HG03159 (cell line): Measurements from ENCODE around the gene DDRGK1.
"Not testable (repeated sequence)": the region's sequence is repeated elsewhere in the genome, so short reads cannot be mapped to it uniquely, and the experiment has no call there.

Source experiments
- ATAC-seq: cut with Tn5 transposase; IDR thresholded peaks from one replicate; pipeline ENCODE4 v1.9.1; 2021; ENCODE audit warnings: mild to moderate bottlenecking, moderate library complexity; ENCODE audit not compliant: unreplicated experiment

Gene DDRGK1

DNA sequence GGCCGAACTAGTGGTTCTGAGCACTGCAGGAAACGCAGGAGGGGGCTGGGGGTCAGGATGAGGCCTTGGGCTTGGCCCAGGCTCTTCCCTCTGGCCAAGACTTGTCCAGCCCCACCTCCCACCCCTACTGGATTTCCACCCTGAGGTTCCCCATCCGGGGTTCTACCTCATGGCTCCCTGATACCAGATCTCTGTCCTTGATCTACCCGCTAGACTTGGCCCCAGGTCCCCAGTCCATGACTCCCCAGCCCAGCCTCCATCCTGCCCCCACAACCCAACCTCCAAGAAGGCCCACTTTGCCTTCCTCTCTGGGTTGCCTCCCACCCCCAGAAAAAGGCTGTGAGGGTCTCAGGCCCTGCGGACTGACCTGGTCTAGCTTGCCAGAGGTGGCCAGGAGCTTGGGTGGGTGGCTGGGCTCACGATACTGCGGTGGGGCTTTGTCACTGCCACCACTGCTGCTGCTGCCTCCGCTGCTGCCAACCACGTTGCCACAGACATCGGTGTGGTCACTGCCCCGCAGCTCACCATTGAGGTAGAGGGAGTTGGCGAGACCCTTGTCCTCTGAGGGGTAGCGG, 38.1 kb downstream of the DDRGK1 start:
- no peak for ATAC-seq

DNA sequence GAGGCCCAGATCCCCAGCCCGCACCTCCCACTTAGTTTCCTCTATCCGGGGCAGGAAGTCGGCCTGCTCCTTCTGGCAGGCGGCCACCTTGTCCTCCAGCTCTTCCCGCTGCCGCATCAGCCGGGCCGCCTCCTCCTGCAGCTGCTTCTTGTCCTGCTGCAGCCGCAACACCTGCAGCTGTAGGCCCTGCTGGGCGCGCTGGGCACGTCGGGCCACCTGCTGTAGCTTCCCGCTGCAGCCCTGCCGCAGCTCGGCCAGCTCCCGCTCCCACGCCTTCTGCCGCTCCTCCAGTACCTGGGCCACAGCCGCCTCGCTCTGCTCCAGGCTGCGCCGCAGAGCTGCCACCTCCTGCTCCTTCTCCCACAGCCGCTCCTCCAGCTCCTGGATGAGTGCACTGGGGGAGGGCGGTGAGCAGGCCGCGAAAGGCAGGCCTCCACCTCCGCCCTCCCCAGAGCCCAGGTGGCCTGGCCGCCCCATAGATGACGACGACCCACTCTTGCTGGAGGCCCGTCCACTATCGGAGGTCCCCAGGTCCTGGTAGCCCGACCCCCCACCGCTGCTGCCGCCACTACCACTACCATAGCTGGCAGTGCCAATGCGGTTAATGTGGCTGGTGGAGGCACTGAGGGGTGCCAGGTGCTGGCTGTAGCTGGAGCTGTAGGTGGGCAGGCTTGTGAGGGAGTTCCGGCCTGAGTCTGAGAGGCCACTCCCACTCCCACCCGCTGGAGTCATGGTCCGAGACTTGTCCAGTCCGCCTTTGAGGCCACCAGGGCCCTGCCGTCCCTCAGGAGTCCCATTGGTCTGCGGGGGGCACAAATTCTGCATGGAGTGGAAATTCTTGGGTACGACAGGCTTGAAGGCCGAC, 38.8 kb downstream of the DDRGK1 start:
- no peak for ATAC-seq

DNA sequence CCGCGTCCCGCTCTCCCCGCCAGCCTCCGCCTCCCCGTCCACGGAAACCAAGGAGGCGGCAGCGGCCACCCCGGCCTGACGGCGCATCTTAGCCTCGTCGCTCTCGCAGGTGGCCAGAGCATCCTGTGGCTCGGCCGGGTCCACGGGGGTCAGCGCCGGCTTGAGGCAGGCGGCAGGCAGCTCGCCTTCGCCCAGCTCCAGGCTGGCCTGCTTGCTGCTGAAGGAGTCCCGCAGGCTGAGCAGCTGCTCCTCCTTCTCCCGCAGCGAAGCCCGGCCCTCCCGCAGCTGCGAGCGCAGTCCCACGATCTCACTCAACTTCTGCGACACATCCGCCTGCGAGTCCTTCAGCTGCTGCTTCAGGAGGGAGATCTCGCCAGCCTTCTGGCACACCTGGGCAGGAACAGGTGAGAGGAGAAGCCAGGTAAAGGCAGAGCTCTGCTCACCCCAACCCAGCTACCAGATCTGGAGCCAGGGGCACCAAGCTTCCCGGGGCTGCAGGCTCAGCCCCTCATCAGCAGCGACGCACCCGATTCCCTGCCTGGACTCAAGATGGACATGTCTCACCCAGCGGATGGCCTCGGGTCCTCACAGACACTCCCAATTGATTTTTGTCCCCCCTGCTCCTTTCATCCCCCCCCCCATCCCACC, 39.6 kb downstream of the DDRGK1 start:
- ATAC-seq, result no peak

DNA sequence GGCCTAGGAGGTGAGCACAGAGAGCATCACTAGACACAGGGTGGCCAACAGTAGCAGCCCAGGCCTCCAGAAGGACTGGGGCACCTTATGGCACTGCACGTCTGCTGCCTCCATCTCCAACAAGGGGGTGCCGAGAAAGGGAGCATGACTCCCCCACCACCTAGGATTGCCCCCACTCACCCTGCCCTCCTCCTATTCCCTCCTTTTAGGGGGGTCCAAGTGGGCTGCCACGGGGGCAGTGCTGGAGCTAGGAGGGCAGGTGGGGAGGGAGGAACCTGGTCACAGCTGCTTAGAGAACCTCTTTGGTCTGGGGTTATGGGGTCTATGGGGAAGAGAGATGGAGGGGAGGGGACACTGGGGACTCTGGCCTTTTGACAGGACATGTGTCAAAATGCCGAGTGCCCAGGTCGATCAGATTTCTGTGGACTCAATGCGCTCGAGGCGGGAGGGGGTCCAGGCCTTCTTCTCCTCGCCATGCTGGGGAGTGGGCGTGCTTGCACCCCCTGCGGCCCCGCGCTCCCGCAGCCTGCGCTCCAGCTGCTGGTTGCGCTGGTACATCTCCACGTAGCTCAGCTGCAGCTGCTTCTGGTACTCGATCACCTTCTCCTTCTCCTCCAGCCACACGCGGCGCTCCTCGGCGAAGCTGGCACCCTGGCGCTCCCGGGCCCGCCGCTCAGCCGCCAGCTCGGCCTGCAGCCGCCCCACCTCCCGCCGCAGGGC, 40.3 kb downstream of the DDRGK1 start:
- no peak for ATAC-seq

DNA sequence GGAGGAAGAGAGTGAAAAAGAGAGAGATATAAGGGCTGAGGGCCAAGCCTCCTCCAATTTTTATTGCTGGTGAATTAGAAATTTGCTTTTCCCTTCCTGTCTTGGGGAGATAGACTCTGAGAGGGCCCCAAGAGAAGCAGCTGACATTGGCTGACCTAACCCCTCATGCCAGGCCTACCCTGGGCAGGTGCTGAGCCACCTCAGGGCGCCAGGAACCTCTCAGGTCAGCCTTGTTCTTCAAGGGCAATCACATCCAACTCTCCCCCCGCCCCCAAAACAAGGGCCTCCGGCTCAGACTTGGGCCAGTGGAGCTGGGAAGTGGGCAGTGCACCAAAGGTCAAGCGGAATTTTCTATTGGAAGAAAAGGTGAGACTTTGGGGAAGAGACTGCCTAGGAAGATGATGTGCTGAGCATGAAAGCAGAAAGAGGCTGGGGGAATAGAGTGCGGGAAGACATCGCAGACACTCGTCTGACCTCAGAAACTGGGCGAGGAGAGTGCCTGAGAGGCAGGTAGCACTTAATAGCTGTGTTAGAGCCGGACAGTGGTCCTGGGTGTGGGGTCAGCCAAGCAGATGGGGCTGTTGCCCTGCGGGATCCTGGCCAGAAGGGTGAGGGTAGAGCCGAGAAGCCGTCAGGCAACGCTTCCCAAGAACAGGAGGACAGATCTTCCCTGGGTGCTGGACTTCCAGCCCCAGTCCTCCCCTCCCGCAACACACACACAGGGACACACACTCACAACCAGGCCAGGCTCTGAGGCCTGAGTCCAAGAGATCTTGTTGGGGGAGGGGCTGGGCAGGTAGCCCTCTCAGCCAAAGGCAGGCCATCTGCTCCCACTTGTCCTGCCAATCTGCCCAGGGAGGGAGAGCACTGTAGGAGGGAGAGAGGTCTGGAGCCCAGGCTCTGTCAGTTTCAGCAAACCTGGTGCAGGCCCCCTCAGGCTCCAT, 41.1 kb downstream of the DDRGK1 start:
- ATAC-seq, result no peak

DNA sequence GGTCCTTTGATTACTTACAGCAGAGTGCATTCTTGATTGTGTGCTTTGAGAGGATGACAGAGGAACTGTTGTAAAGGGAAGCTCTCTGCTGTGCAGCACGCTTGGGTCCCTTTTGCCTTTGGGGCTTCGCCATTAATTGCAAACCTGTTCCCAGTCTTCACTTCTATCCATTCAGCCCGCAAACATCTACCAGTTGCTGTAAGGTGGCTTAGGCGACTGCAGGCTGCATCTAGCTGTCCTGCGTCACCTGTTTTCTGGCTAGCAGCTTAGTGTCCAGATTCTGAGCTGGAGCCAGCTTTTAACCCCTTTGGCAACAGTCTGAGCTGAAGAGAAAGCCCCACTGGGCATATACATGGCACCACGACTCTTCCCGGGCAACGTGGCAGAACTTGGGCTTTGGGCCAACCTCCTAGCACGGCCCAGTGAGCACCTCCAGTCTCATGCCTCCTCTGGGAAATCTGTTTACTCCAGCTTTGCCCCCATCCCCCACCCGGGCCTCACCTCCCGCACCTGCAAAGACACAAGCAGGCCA, 42.3 kb downstream of the DDRGK1 start:
- ATAC-seq, result no peak

DNA sequence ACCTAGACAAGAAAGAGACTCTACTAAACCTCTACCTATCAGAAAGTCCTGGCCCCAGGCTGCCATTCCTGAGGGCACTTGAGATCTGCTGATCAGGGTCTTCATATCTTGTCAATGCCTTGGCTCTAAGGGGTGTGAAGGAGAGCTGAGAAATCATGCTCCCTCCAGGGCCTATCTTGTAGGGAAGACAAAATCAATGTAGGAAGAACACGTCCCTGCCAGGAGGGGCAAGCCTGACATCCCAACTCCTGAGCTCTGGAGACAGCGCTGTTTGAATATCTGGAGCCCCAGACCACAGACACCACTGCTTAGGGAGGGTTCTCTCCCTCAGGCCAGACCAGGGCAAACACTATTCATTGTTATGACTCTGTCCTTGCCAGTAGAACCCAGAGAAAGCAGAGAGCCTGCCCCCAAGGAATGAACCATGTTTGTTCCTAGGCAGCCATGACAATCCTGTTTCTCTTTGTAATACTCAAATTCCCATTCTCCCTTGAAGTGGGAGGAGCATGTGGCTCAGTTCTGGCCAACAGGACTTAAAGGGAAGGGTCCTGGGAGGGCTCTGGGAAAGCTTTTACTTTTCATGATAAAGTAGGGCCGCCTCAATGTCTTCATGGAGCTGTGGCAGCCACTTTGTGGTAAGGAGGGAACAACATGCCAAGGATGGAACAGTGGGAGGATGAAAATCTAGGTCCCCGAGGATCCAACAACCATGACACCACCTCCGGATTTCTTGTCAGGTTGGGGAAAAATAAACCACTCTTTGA, 43.0 kb downstream of the DDRGK1 start:
- ATAC-seq, result no peak

DNA sequence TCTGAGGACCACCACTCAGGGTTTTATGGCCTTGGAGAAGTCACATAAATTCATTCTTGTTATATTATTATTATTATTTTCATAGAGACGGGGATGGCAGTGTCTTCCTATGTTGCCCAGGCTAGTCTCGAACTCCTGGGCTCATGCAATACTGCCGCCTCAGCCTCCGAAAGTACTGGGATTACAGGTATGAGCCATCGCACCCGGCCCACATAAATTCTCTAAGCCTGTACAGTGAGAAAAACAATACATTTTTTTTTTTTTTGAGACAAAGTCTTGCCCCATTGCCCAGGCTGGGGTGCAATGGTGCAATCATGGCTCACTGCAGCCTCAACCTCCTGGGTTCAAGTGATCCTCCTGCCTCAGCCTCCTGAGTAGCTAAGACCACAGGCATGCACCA, 44.1 kb downstream of the DDRGK1 start:
- ATAC-seq, result no peak

DNA sequence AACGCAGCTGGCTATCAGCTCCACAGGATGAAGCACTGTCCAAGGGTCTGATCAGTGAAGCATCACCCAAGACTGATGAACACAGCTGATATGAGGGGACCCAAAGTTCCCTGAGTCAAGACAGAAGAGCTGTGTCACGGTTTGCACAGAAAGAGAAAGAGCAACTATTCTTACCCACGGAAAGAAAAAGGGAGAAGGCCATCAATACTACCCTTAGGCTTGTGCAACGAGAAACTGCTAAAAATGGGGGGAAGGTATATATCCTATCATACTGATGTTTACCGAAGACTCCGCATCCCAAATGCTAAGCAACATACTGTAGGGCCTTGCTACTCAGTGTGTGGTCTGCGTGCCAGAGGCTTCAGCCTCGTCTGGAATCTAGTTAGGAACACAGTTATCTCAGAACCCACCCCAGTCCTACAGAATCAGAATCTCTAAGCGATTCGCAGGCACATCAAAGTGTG, 45.5 kb downstream of the DDRGK1 start:
- ATAC-seq, result no peak

DNA sequence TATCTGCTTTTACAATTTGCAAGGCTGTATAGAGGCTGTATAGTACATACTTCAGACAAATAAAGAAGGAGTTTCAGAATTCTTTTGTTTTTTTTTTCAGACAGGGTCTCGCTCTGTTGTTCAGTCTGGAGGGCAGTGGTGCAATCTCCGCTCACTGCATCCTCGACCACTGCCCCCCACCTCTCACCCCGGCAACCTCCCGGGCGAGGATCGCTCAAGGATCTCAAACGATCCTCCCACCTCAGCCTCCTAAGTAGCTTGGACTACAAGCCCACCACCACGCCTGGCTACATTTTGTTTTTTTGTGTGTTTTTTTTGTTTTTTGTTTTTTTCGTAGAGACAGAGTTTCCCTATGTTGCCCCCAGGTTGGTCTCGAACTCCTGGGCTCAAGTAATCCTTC, 46.7 kb downstream of the DDRGK1 start:
- ATAC-seq, result no peak

DNA sequence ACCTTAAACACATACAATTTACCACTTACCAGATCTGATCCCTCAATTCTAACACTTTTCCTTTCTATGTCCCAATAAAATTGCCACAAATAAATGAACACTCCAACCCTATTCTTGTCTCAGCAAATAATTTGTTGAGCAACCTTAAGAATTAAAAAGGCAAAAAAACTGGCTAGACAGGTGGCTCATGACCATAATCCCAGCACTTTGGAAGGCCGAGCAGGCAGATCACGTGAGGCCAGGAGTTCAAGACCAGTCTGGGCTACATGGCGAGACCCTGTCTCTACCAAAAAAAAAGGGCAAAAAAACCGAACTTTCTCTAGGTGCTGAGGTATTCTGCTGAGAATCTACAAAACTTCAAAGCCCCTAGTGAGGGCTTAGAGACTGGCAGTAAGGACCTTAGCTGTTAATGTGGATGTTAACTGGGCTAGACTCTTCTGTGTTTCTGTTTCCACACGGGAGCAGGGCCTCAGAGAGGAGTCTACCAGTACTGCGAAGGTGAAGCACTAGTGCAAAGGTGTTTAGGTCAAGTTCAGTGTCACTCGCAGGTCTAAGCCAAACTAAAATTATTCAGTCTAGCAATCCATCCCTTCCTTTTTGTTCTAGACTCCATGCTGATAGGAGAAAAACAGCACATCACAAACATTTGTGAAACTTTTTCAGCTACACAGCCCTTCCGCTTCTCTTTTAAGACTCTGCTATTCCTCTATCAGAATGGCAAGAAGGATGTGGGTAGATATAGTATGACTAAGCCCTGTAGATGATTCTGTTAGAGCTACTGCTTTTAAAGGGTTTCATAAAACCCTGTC, 47.5 kb downstream of the DDRGK1 start:
- peak; percentile 61 for ATAC-seq

DNA sequence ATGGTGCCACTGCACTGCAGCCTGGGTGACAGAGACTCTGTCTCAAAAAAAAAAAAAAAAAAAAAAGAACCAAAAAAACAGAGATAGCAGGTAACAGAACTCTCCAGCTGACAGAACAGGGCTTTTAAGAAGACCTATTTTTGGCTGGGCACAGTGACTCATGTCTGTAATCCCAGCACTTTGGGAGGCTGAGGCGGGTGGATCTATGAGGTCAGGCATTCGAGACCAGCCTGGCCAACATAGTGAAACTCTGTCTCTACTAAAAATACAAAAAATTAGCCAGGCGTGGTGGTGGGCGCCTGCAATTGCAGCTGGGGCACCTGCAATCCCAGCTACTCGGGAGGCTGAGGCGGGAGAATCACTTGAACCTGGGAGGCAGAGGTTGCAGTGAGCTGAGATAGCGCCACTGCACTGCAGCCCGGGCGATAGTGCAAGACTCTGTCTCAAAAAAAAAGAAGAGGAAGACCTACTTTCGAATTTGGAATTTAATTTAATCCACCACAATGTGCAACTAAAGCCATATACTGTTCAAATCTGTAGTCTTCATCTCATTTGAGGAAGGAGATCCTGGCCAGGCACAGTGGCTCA, 52.3 kb downstream of the DDRGK1 start:
- not testable (repeated sequence) for ATAC-seq

DNA sequence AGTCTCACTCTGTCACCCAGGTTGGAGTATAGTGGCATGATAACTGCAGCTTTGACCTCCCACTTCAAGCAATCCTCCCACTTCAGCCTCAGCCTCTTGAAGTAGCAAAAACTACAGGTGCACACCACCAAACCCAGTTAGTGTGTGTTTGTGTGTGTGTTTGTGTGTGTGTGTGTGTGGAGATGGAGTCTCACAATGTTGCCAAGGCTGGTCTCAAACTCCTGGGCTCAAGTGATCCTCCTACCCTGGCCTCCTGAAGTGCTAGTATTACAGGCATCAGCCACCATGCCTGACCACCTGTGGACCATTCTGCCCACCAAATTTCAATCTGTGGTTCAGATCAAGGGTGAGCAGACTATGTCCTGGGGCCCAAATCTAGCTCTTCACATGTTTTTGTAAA, 53.6 kb downstream of the DDRGK1 start:
- no peak for ATAC-seq

DNA sequence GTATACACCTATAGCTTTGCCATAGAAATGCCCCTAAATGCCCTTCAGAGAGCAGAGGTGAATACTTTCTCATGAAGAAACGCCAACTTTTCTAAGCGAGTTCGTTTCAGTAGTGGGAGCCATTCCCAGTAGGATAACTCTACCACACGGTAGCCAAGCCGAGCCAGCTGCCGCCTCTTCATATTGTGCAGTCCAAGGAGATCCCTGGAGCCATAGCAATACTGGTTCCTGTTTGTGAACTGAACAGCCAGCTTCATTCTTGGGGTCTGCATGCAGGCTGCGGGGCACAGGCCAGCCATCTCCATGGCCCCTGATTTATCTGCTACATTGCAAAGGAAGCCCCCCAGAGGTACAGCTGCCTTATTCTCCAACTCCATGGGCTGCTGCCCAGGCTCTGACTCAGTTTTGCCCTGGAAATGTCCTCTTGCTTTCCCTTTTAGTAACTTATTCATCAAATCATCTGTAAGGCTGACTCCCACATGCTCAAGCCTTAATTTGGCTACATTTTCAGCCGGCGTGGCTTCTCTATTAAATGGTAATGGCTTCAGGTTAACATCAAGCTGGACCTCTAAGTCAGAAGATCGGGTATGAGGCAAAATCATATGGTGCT, 57.6 kb downstream of the DDRGK1 start:
- ATAC-seq, result no peak

DNA sequence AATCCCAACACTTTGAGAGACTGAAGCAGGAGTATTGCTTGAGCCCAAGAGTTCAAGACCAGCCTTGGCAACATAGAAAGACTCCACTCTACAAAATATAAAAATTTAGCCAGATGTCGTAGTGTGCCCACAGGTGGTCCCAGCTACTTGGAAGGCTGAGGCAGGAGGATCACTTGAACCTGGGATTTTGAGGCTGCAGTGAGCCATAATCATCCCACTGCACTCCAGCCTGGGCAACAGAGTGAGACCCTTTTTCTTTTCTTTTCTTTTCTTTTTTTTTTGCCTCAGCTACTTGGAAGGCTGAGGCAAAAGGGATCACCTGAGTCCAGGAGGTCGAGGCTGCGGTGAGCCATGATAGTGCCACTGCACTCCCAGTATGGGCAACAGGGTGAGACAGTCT, 62.7 kb downstream of the DDRGK1 start:
- no peak for ATAC-seq
